PFSK-1 (cell line): ENCODE results near the gene HID1.

Experiments
- FOXP2 ChIP-seq: optimal IDR thresholded peaks from 2 replicates; pipeline ENCODE3; 2011; ENCODE audit warnings: borderline replicate concordance, control low read depth, inconsistent platforms; ENCODE audit not compliant: insufficient read depth; ENCODE audit errors: extremely low read length, extremely low read depth
- POLR2AphosphoS5 ChIP-seq: IDR thresholded peaks from 2 replicates; pipeline ENCODE4 v1.6.1; 2012; ENCODE audit warnings: low read depth, mild to moderate bottlenecking, control low read depth, low read length, moderate library complexity
- REST ChIP-seq, 2 experiments: IDR thresholded peaks; 2 replicates each; pipeline versions ENCODE4 v1.6.1 to v1.8.0; 2011 to 2012; ENCODE audit warnings: low read depth in 2 of 2, low read length in 2 of 2, control low read depth in 1 of 2, inconsistent platforms in 1 of 2, mild to moderate bottlenecking in 1 of 2, moderate library complexity in 1 of 2; ENCODE audit not compliant: insufficient read depth in 1 of 2
- SIN3A ChIP-seq: IDR thresholded peaks from 2 replicates; pipeline ENCODE4 v1.6.1; 2012; ENCODE audit warnings: mild to moderate bottlenecking, low read length, moderate library complexity, borderline replicate concordance; ENCODE audit not compliant: insufficient read depth
- TAF1 ChIP-seq: IDR thresholded peaks from 2 replicates; pipeline ENCODE4 v1.6.1; 2012; ENCODE audit warnings: low read length, control low read depth, borderline replicate concordance; ENCODE audit not compliant: insufficient read depth

DNA sequence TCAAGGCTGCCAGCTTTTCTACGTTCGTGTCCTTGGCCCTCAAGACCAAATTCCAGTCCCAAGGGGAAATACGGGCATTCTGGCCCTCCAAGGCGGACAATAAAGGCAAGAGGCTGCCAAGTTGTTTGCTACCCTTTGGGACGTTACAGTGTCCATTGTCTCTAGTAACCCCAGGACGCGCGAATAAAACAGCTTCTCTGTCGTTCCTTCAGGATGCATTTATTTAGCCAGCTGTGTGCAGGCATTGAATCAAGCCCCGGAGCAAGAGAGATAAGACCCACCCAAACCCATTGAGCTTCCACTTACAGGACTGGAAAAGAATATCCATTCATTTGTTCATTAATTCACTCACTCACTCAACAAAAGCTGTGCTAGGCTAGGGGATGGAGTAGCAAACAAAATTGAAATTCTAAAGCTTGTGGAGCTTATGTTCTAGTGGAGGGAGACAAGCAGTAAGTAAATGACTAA, 40.6 kb upstream of the HID1 start:
- TF ChIP-seq POLR2AphosphoS5 (no peak), SIN3A (no peak), TAF1 (no peak), REST (IDR thresholded peaks at IDR 0.05; ENCODE audit: insufficient read depth in 1 of 2, low read depth in 2 of 2, low read length in 2 of 2) (no peak), FOXP2 (no peak)
